SU-DHL-6 (cell line): Measurements from ENCODE around the gene C3.

ENCODE experiments used
- H2AFZ ChIP-seq: fragments of 200-600 bp; sonication (generic); 2 replicates; pipeline ENCODE4 v1.6.1; 2014; ENCODE audit warnings: low read depth, mild to moderate bottlenecking, moderate library complexity, mixed read lengths, antibody characterized with exemption, low read length; ENCODE audit not compliant: severe bottlenecking
- H3F3A ChIP-seq: fragments of 200-600 bp; shearing (Covaris generic); 2 replicates; pipeline ENCODE4 v1.6.0; 2016; ENCODE audit warnings: antibody characterized with exemption, mild to moderate bottlenecking; ENCODE audit not compliant: insufficient read depth
- H3K27ac ChIP-seq: fragments of 200-600 bp; sonication (generic); 2 replicates; pipeline ENCODE4 v1.5.1; 2016; ENCODE audit warnings: low read depth, mild to moderate bottlenecking, low read length, moderate library complexity, mixed read lengths
- H3K27me3 ChIP-seq: fragments of 200-600 bp; sonication (generic), shearing (Covaris generic); 2 replicates; pipeline ENCODE4 v1.6.0; 2014; ENCODE audit warnings: mild to moderate bottlenecking, low read length
- H3K36me3 ChIP-seq: fragments of 200-600 bp; sonication (generic); 2 replicates; pipeline ENCODE4 v1.6.1; 2014; ENCODE audit warnings: mild to moderate bottlenecking, low read length, mixed read lengths
- H3K4me2 ChIP-seq: fragments of 300-600, 200-600 bp; shearing (Covaris generic), sonication (generic); 2 replicates; pipeline ENCODE4 v1.6.0; 2014; ENCODE audit warnings: low read length, low read depth, mild to moderate bottlenecking; ENCODE audit not compliant: poor library complexity, severe bottlenecking
- H3K4me3 ChIP-seq: fragments of 200-600 bp; sonication (generic); 2 replicates; pipeline ENCODE4 v1.5.1; 2014; ENCODE audit warnings: antibody characterized with exemption, low read length, mild to moderate bottlenecking, mixed read lengths; ENCODE audit not compliant: insufficient read depth, poor library complexity, severe bottlenecking
- H3K79me2 ChIP-seq: fragments of 200-600 bp; sonication (generic); 2 replicates; pipeline ENCODE4 v1.6.1; 2014; ENCODE audit warnings: mild to moderate bottlenecking, low read length, moderate library complexity; ENCODE audit not compliant: insufficient read depth
- H3K9ac ChIP-seq: fragments of 200-600 bp; sonication (generic); 2 replicates; pipeline ENCODE4 v1.7.0; 2014; ENCODE audit warnings: mild to moderate bottlenecking, low read length
- H3K9me2 ChIP-seq: fragments of 200-600 bp; sonication (generic); replicated peaks from 2 replicates; pipeline ENCODE4 v1.6.1; 2014; ENCODE audit warnings: low read length; ENCODE audit not compliant: insufficient read depth
- H3K9me3 ChIP-seq: fragments of 200-600 bp; sonication (generic); 2 replicates; pipeline ENCODE4 v1.6.1; 2014; ENCODE audit warnings: low read length, mixed read lengths; ENCODE audit not compliant: insufficient read depth
- H4K20me1 ChIP-seq: fragments of 200-600 bp; sonication (generic); 2 replicates; pipeline ENCODE4 v1.6.1; 2014; ENCODE audit warnings: low read depth, mild to moderate bottlenecking, antibody characterized with exemption, low read length, moderate library complexity, mixed read lengths
- CTCF ChIP-seq: fragments of 200-600 bp; sonication (generic); IDR thresholded peaks from one replicate; pipeline ENCODE4 v1.5.1; 2017; ENCODE audit warnings: antibody characterized with exemption, mild to moderate bottlenecking, low read length, moderate library complexity; ENCODE audit not compliant: insufficient read depth, poor library complexity, severe bottlenecking
- EZH2phosphoT487 ChIP-seq: fragments of 200-600 bp; sonication (generic), shearing (Covaris generic); conservative IDR thresholded peaks from 2 replicates; pipeline ENCODE4 v1.6.1; 2018; ENCODE audit warnings: mild to moderate bottlenecking, antibody characterized with exemption, low read length, moderate library complexity, mixed read lengths

Gene C3

GRCh38 chr19:6723108-6723618 is 2.7 kb upstream of the C3 start:
- Histone ChIP-seq H3K9me2 (no peaks in the 10 kb centered on the region), H3K79me2 (no peaks in the 10 kb centered on the region), H3K27me3 (no peaks in the 10 kb centered on the region), H2AFZ (no peak overlapping the region), H4K20me1 (no peaks in the 10 kb centered on the region), H3K9me3 (no peaks in the 10 kb centered on the region), H3K36me3 (no peaks in the 10 kb centered on the region), H3K27ac (no peak overlapping the region), H3F3A (no peaks in the 10 kb centered on the region), H3K4me3 (no peak overlapping the region), H3K4me2 (no peak overlapping the region), H3K9ac (no peak overlapping the region)
- TF ChIP-seq EZH2phosphoT487 = no peak
- no peak for TF ChIP-seq CTCF

- H3K4me3 ChIP-seq = no peak overlapping the region
- H3K9me3 ChIP-seq = no peaks in the 10 kb centered on the region
- no peaks in the 10 kb centered on the region for H3K79me2 ChIP-seq
- H3K9me2 ChIP-seq = no peaks in the 10 kb centered on the region
- no peaks in the 10 kb centered on the region for H4K20me1 ChIP-seq
- TF ChIP-seq EZH2phosphoT487 = no peak
- no peak for TF ChIP-seq CTCF
- H3K36me3 ChIP-seq = no peaks in the 10 kb centered on the region
- H3K27ac ChIP-seq = no peak overlapping the region
- 0 out of 2 replicates have a peak, but pooled peaks cover under 1% of the 10 kb centered on the region for H3F3A ChIP-seq
- peak overlapping the region; percentile 8 for H3K4me2 ChIP-seq
- H3K9ac ChIP-seq = no peak overlapping the region
- H2AFZ ChIP-seq = no peak overlapping the region
- no peaks in the 10 kb centered on the region for H3K27me3 ChIP-seq
Observed at GRCh38 chr19:6721773-6722172, 1.3 kb upstream of the C3 start.

DNA sequence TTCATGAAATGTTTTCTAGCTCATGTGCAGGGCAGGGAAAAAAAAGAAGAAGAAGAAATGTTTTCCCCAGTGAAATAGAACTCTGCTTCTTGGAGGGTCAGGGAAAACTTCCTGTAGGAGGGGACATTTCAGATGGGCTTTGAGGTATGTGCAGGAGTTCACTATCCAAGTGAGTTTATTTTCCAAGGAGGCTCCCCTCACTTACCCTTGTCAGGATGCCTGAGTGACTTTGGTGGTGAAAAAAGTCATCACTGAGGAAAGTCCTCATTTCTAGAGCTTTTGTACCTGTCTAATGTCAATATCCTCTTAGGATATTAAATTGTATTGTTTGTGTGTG is 656 bp upstream of the C3 start:
- no peak overlapping the region for H2AFZ ChIP-seq
- no peaks in the 10 kb centered on the region for H3K27me3 ChIP-seq
- no peak overlapping the region for H3K4me2 ChIP-seq
- H3F3A ChIP-seq = 0 out of 2 replicates have a peak, but pooled peaks cover 4% of the 10 kb centered on the region
- no peaks in the 10 kb centered on the region for H3K79me2 ChIP-seq
- H3K36me3 ChIP-seq = no peaks in the 10 kb centered on the region
- TF ChIP-seq EZH2phosphoT487 (no peak), CTCF (no peak)
- H3K4me3 ChIP-seq = no peak overlapping the region
- H3K9me3 ChIP-seq = no peaks in the 10 kb centered on the region
- no peak overlapping the region for H3K27ac ChIP-seq
- no peaks in the 10 kb centered on the region for H3K9me2 ChIP-seq
- no peak overlapping the region for H3K9ac ChIP-seq
- no peaks in the 10 kb centered on the region for H4K20me1 ChIP-seq

DNA sequence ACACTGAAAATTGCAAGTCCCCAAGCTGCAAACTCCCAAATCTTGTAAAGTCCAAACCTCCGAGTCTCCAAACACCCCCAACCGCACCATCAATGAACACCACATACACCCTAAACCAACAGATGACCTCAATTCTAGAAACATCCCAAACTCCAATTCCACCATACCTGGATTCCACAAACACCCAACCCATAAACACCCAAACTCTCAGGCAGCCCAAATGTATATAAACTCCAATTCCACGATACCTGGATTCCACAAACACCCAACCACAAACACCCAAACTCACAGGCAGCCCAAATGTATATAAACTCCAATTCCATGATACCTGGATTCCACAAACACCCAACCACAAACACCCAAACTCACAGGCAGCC is 470 bp downstream of the C3 start:
- Histone ChIP-seq H3K79me2 (no peaks in the 10 kb centered on the region), H3K4me2 (no peak overlapping the region), H3F3A (0 out of 2 replicates have a peak, but pooled peaks cover 4% of the 10 kb centered on the region), H4K20me1 (no peaks in the 10 kb centered on the region), H3K9ac (no peak overlapping the region), H3K27ac (no peak overlapping the region), H3K4me3 (no peak overlapping the region), H3K27me3 (no peaks in the 10 kb centered on the region), H2AFZ (no peak overlapping the region), H3K36me3 (no peaks in the 10 kb centered on the region), H3K9me2 (no peaks in the 10 kb centered on the region), H3K9me3 (no peaks in the 10 kb centered on the region)
- TF ChIP-seq CTCF (no peak), EZH2phosphoT487 (no peak)
